ENCODE data around the gene PARD3.

DNA sequence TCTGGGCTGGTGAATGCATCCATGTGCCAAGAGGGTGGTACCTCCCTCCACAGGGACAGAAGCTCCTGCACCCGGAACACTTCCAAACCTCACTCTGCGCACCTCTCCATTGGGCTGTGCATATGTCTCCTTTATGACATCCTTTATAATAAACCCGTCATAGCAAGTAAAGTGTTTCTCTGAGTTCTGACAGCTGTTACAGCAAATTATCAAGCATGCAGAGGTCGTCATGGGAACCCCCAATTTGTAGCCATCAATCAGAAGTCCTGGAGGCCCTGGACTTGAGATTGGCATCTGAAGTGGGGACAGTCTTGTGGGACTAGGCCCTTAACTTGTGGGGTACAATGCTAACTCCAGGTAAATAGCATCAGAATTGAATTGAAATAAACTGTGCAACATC, 29.4 kb upstream of the PARD3 start:
- TF ChIP-seq, protein P1, sequence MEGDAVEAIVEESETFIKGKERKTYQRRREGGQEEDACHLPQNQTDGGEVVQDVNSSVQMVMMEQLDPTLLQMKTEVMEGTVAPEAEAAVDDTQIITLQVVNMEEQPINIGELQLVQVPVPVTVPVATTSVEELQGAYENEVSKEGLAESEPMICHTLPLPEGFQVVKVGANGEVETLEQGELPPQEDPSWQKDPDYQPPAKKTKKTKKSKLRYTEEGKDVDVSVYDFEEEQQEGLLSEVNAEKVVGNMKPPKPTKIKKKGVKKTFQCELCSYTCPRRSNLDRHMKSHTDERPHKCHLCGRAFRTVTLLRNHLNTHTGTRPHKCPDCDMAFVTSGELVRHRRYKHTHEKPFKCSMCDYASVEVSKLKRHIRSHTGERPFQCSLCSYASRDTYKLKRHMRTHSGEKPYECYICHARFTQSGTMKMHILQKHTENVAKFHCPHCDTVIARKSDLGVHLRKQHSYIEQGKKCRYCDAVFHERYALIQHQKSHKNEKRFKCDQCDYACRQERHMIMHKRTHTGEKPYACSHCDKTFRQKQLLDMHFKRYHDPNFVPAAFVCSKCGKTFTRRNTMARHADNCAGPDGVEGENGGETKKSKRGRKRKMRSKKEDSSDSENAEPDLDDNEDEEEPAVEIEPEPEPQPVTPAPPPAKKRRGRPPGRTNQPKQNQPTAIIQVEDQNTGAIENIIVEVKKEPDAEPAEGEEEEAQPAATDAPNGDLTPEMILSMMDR (IDR thresholded peaks at IDR 0.05), result no peak
- no peak for TF ChIP-seq POLR2A (IDR thresholded peaks at IDR 0.05)
